ENCODE data around the gene GALNS. TPM values are rescaled to one million over a fixed set of nuclear protein-coding genes. Genes with fewer than 3 reads are reported as not detected.

Gene GALNS
- total RNA-seq, 4 donors from 2014 or later, result 1.8 to 36.2 (median 16.4) TPM

DNA sequence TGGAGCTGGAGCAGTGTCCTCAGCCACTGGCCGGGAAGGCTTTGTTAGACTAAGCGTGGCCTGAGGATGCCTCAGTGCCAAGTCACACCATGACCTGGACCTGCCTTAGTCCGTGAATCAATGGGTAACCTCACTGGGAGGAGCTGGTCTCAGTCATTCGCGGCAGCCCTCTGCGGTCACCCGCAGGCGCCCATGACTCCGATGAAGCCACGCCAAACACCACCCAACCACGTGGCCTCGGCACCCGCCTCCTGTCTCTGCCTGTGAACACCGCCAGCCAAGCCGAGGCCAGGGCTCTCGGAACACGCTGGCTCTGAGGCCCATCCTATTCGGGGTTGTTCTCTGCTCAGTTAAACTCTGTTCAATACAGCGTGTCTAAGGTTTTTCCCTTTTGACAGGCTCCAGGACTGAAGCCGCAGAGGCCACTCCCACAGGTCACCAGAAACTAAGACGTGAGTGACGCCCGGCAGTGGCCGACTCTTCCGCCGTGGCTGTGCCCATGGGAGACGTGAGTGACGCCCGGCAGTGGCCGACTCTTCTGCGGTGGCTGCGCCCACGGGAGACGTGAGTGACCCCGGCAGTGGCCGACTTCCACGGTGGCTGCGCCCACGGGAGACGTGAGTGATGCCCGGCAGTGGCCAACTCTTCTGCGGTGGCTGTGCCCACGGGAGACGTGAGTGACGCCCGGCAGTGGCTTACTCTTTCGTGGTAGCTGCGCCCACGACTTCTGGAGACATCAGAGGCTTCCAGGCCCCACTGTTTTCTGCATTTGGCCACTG, 26.6 kb upstream of the GALNS start:
- H3K4me3 ChIP-seq, result no peak overlapping the region
- H3K27ac ChIP-seq, result no peak overlapping the region
- no peaks in the 10 kb centered on the region for H3K27me3 ChIP-seq
- no peaks in the 10 kb centered on the region for H3K36me3 ChIP-seq
- no peak for TF ChIP-seq POLR2A (IDR thresholded peaks at IDR 0.05)
- TF ChIP-seq CTCF (IDR thresholded peaks at IDR 0.05), result no peak
- no peak for DNase-seq
- intact Hi-C loops (cut with DNase I; ENCODE audit: low total_unique reads), result no loop called here
- H3K9me3 ChIP-seq, result no peaks in the 10 kb centered on the region
- H3K4me1 ChIP-seq, result no peaks in the 10 kb centered on the region

GRCh38 chr16:88882358-88883030, 25.7 kb upstream of the GALNS start:
- no peaks in the 10 kb centered on the region for H3K36me3 ChIP-seq
- no peak overlapping the region for H3K4me3 ChIP-seq
- intact Hi-C loops (cut with DNase I; ENCODE audit: low total_unique reads), result no loop called here
- no peak overlapping the region for H3K27ac ChIP-seq
- no peaks in the 10 kb centered on the region for H3K4me1 ChIP-seq
- no peaks in the 10 kb centered on the region for H3K9me3 ChIP-seq
- no peak for DNase-seq
- no peaks in the 10 kb centered on the region for H3K27me3 ChIP-seq
- TF ChIP-seq CTCF (IDR thresholded peaks at IDR 0.05) (no peak), POLR2A (IDR thresholded peaks at IDR 0.05) (no peak)

DNA sequence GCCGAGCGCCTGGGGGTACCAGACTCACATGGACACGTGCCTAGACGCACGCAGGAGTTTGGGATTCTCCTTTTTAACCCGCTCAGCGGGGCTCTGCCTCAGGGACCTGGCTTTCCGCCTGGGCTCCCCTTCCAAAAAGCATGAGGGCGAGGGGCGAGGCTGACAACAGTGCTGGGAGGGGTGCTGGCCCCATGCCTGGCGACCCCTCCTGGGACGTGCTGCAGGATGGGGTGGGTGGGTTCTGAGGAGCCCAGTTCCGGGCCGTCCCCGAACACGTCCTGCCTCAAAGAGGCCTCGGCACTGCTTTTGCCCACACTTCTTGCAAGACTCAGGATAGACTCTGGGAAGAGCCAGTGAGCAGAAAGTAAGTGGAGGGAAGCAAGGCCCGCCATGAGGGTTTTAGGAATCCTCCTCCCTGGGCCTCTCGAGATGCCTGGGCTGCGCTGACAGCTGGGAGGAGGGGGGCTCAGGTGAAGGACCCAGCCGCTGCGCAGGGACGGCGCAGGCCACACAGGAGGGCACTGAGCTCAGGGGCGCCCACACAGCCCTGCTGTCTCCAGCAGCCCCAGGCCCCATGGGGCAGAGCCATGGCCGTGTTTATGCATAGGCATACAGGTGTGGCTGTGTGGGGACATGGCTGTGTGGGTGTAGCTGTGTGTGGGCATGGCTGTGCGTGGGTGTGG, 25.1 kb upstream of the GALNS start:
- intact Hi-C loops (cut with DNase I; ENCODE audit: low total_unique reads), result no loop called here
- Histone ChIP-seq H3K27me3 (no peaks in the 10 kb centered on the region), H3K36me3 (no peaks in the 10 kb centered on the region)

DNA sequence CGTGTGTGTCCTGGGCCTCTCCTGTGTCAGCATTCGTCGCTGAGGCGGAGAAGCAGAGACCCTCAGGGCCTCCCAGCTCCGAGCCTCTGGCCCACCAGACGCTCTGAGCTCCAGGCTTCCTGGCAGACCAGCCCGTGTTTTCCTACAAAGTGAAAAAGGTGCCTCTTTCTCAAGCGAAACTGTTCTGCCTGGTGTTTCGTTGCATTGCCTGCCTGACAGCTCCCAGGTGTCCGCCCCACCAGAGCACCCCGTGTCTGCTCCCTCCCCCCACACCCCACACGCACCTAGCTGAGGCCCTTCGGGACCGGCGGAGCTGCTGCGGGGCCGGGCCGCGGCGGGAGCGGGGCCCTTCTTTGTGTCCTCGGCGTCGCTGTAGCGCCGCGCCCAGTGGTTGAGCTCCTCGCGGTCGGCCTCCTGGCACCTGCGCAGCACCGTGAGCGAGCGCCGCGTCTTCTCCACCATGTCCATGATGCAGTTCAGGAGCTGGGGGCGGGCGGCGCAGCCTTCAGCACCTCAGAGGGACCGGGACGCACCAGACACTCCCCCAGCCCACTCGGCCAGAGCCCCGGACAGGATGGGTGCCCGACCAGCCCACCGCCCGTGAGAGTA, 24.4 kb upstream of the GALNS start:
- TF ChIP-seq POLR2A (IDR thresholded peaks at IDR 0.05), result no peak
- TF ChIP-seq CTCF (IDR thresholded peaks at IDR 0.05), result no peak
- no peak for DNase-seq
- Histone ChIP-seq H3K4me1 (no peaks in the 10 kb centered on the region), H3K4me3 (no peak overlapping the region), H3K27me3 (no peaks in the 10 kb centered on the region), H3K9me3 (no peaks in the 10 kb centered on the region), H3K36me3 (no peaks in the 10 kb centered on the region), H3K27ac (no peak overlapping the region)
- intact Hi-C loops (cut with DNase I; ENCODE audit: low total_unique reads), result no loop called here

More for the DNA sequence above, 25.1 kb upstream of the GALNS start:
- DNase-seq, result no peak
- TF ChIP-seq CTCF (IDR thresholded peaks at IDR 0.05), result no peak
- TF ChIP-seq POLR2A (IDR thresholded peaks at IDR 0.05), result no peak
- Histone ChIP-seq H3K27ac (no peak overlapping the region), H3K4me1 (no peaks in the 10 kb centered on the region), H3K9me3 (no peaks in the 10 kb centered on the region), H3K4me3 (no peak overlapping the region)
